Adrenal gland (tissue), 5 donors: ENCODE data around the gene CEP104.

Source experiments
- CTCF ChIP-seq, 6 experiments: fragments of 450-650 bp in 4 of 6; fragments of 200-600 bp in 2 of 6; sonication (generic) in 1 of 6; IDR thresholded peaks; 1 replicate in 5 of 6; 2 replicates in 1 of 6; pipeline versions ENCODE4 v1.5.1 to v1.8.0; 2016 to 2021; ENCODE audit warnings: antibody characterized with exemption in 6 of 6, mild to moderate bottlenecking in 2 of 6, moderate library complexity in 1 of 6
- POLR2A ChIP-seq, 2 donors: fragments of 450-650 bp; IDR thresholded peaks; one replicate each; pipeline ENCODE4 v1.6.1; 2017; ENCODE audit warnings: antibody characterized with exemption in 2 of 2, mild to moderate bottlenecking in 2 of 2, moderate library complexity in 1 of 2
- donor health status: DM: no; HTN: no; CAD: no.

- TF ChIP-seq CTCF (IDR thresholded peaks at IDR 0.05): no peak
- peak; percentile 72 to 81 for TF ChIP-seq POLR2A (IDR thresholded peaks at IDR 0.05)
Observed at GRCh38 chr1:3900150-3900968, 43.3 kb upstream of the CEP104 start, which contains the start of gene C1orf174.
